ENCODE results near the gene SPATA16.
"Not testable (repeated sequence)": the region's sequence is repeated elsewhere in the genome, so short reads cannot be mapped to it uniquely, and the experiment has no call there.

SPATA16 gene

GRCh38 chr3:172960626-172961182 is 180.3 kb downstream of the SPATA16 start:
- not testable (repeated sequence) for H3K4me3 ChIP-seq (ENCODE audit: low read depth, low read length)

GRCh38 chr3:172958565-172958964 is 182.5 kb downstream of the SPATA16 start:
- H3K4me3 ChIP-seq (ENCODE audit: low read depth, low read length), result no peak overlapping the region

GRCh38 chr3:172953571-172953970 is 187.5 kb downstream of the SPATA16 start:
- H3K4me3 ChIP-seq (ENCODE audit: low read depth, low read length), result no peak overlapping the region

- no peak overlapping the region for H3K4me3 ChIP-seq (ENCODE audit: low read depth, low read length)
These were observed 189.5 kb downstream of the SPATA16 start for GRCh38 chr3:172951511-172951910.

GRCh38 chr3:172946061-172946460 is 195.0 kb downstream of the SPATA16 start:
- H3K4me3 ChIP-seq (ENCODE audit: low read depth, low read length), result no peak overlapping the region

- H3K4me3 ChIP-seq (ENCODE audit: low read depth, low read length), result no peak overlapping the region
These were observed 201.3 kb downstream of the SPATA16 start for GRCh38 chr3:172939651-172940293.

GRCh38 chr3:172938788-172939187 is 202.2 kb downstream of the SPATA16 start:
- no peak overlapping the region for H3K4me3 ChIP-seq (ENCODE audit: low read depth, low read length)

GRCh38 chr3:172931746-172932285 is 209.2 kb downstream of the SPATA16 start:
- H3K4me3 ChIP-seq (ENCODE audit: low read depth, low read length), result no peak overlapping the region

GRCh38 chr3:172929451-172929850 is 211.6 kb downstream of the SPATA16 start:
- H3K4me3 ChIP-seq (ENCODE audit: low read depth, low read length), result no peak overlapping the region

GRCh38 chr3:172924546-172924945 is 216.5 kb downstream of the SPATA16 start:
- no peak overlapping the region for H3K4me3 ChIP-seq (ENCODE audit: low read depth, low read length)

- H3K4me3 ChIP-seq (ENCODE audit: low read depth, low read length), result no peak overlapping the region
These were observed 221.7 kb downstream of the SPATA16 start for GRCh38 chr3:172919297-172919683.

- no peak overlapping the region for H3K4me3 ChIP-seq (ENCODE audit: low read depth, low read length)
These were observed 222.3 kb downstream of the SPATA16 start for GRCh38 chr3:172918568-172919296.

GRCh38 chr3:172918165-172918564 is 222.9 kb downstream of the SPATA16 start:
- H3K4me3 ChIP-seq (ENCODE audit: low read depth, low read length), result no peak overlapping the region

- no peak overlapping the region for H3K4me3 ChIP-seq (ENCODE audit: low read depth, low read length)
These were observed 225.0 kb downstream of the SPATA16 start for GRCh38 chr3:172915911-172916514.

- no peak overlapping the region for H3K4me3 ChIP-seq (ENCODE audit: low read depth, low read length)
These were observed 226.2 kb downstream of the SPATA16 start for GRCh38 chr3:172914854-172915253.

GRCh38 chr3:172913911-172914655 is 227.0 kb downstream of the SPATA16 start:
- H3K4me3 ChIP-seq (ENCODE audit: low read depth, low read length), result no peak overlapping the region

- H3K4me3 ChIP-seq (ENCODE audit: low read depth, low read length), result no peak overlapping the region
These were observed 229.9 kb downstream of the SPATA16 start for GRCh38 chr3:172911142-172911541.

- no peak overlapping the region for H3K4me3 ChIP-seq (ENCODE audit: low read depth, low read length)
These were observed 232.2 kb downstream of the SPATA16 start for GRCh38 chr3:172908771-172909270.

- H3K4me3 ChIP-seq (ENCODE audit: low read depth, low read length), result no peak overlapping the region
These were observed 235.6 kb downstream of the SPATA16 start for GRCh38 chr3:172905451-172905850.

GRCh38 chr3:172904711-172905373 is 236.2 kb downstream of the SPATA16 start:
- H3K4me3 ChIP-seq (ENCODE audit: low read depth, low read length), result no peak overlapping the region

All from iPS-11a (cell line).